Stimulated activated CD8-positive, alpha-beta memory T cell treated with anti-CD3 and anti-CD28 coated beads, Interleukin-2, amount 100 ng/mL, for 1 hour (primary cell): ENCODE data around the gene TRPV5.

Experiments used
- DNase-seq, 2 donors: peaks; one replicate each; pipeline ENCODE4 v3.0.0-alpha.2; 2020; ENCODE audit warnings: low read depth in 2 of 2

The TRPV5 gene

GRCh38 chr7:142940966-142941535, 7.5 kb upstream of the TRPV5 start:
- no peak for DNase-seq

GRCh38 chr7:142939226-142939910, 5.8 kb upstream of the TRPV5 start, which contains the start of gene LLCFC1:
TSS of gene LLCFC1 (plus strand) at chr7:142939484. CDS start at chr7:142939622, 138 bp downstream.
- no peak for DNase-seq

DNA sequence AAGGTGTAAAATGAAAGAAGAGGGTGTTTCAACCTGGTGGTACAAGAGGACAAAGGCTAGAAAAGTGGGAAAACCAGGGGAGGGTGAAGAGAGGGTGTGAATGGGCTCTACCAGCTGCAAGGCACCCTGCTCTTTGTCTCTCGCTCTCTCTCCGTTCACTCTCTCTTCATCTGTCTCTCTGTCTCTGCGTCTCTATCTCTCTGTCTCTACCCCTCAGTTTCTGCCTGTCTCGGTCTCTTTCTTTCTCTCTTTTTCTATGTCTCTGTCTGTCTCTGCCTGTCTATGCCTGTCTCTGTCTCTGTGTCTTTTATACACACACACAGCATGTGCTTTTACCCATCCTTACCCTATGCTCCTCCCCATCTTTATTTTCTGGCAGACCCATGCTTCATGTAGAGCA, 5.1 kb upstream of the TRPV5 start:
- DNase-seq, result no peak

GRCh38 chr7:142935941-142936565, 2.5 kb upstream of the TRPV5 start:
- DNase-seq, result no peak

DNA sequence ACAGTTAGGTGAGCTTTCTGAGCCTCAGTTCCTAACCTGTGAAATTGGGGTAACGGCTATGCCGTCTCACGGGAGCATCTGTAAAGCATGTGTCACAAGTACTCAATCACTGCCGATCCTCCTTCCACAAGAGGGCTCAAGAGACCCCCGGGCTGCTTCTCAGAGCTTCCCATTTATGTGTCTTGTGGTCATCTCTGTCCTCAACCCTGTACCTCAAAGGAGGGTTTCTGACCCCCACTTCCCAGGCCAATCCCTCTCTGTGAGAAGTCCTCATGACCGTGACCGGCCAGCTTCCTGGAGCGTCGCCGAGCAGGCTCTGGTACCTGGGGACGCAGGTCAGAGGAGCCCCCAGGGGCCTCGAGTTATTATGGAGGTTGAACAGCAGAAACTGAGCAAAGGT, 510 bp upstream of the TRPV5 start:
- no peak for DNase-seq

GRCh38 chr7:142933092-142933475, 462 bp downstream of the TRPV5 start:
- no peak for DNase-seq

GRCh38 chr7:142932386-142933091, 1.0 kb downstream of the TRPV5 start:
- no peak for DNase-seq

- DNase-seq, result no peak
These were observed 3.3 kb downstream of the TRPV5 start for GRCh38 chr7:142930126-142930730.

GRCh38 chr7:142927949-142928348, 5.6 kb downstream of the TRPV5 start:
- no peak for DNase-seq

DNA sequence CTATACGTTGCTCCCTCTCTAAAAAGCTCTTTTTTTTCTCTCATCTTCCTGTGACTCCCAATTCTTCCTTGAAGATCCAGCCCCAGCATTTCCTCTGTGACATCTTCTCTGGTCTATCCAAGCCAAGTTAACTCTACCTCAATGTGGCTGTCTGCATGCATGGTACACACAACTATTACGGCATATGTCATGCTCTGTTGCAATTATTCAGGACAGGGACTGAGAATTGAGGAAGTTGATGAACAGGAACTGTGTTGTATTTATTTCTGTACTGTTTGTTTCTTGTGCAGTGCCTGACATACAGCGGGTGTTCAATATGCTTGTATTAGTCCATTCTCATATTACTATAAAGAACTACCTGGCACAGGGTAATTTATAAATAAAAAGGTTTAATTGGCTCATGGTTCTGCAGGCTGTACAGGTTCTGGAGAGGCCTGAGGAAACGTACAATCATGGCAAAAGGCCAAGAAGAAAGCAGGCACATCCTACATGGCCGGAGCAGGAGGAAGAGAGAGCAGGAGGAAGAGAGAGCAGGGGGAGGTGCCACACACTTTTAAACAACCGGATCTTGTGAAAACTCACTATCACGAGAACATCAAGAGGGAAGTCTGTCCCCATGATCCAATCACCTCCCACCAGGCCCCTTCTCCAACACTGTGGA, 6.3 kb downstream of the TRPV5 start:
- DNase-seq, result no peak

GRCh38 chr7:142925413-142925812, 8.1 kb downstream of the TRPV5 start:
- DNase-seq, result no peak

GRCh38 chr7:142923391-142923790, 10.2 kb downstream of the TRPV5 start:
- no peak for DNase-seq

GRCh38 chr7:142919656-142920055, 13.9 kb downstream of the TRPV5 start:
- no peak for DNase-seq

GRCh38 chr7:142918901-142919300, 14.6 kb downstream of the TRPV5 start:
- DNase-seq, result no peak

DNA sequence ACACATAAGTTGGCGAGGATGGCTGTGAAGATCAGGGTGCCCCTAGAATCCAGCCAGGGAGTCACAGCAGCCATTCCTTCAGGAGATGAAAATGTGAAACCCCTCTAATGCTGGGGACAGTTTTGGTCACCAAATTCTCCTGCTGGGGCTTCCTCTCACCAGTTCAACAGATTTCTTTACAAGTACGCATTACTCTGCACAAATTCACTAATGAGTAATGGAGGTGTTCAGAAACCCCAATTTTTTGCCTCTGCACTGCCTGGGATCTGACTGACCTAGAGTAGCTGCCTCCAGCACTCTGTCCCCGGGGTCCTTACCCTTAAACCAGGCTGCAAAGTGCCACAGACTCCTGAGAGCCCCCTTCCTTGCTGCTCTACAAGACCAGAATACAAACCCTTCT, 16.1 kb downstream of the TRPV5 start:
- no peak for DNase-seq

GRCh38 chr7:142916508-142916907, 17.0 kb downstream of the TRPV5 start:
- DNase-seq, result no peak

GRCh38 chr7:142915315-142915714, 18.2 kb downstream of the TRPV5 start:
- no peak for DNase-seq

GRCh38 chr7:142914121-142914520, 19.4 kb downstream of the TRPV5 start:
- DNase-seq, result no peak

DNA sequence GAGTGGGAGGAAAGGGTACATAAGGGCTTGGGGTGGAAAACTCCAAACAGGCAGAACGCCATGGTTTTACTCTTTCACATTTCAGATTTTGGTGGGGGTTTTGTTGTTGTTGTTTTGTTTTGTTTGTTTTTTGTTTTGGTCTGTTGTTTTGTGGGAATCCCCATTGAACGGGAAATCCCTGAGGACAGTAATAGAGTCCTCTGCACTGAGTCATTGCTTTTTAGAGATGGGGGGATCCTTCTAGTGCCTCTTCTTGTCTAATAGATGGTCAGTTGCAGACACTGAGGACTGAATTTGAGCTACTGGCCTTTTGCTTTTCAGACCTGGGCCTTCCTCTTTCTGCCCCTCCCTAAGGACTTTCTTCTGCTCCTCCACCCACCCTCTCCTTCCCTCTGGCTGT, 20.0 kb downstream of the TRPV5 start:
- no peak for DNase-seq

DNA sequence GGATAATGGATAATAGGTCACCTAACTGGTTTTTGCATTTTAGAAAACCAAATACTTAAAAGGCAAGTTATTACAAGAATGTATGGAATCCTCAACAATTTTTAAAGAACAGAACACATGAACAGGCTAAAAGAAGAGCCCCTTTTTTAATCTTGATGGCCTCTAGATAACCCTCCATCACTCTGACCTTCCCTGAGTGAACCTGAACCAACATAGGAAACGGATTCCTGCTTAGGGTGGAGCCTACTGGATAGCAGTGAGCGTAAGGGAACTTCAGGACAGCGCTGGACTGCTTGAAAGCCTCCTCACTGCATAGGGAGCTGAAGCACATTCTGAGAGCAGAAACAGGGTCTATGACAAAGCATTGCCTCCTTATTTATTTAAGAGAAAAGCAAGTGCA, 20.5 kb downstream of the TRPV5 start:
- no peak for DNase-seq

- DNase-seq, result no peak
These were observed 23.1 kb downstream of the TRPV5 start for GRCh38 chr7:142910481-142910880.

- no peak for DNase-seq
These were observed 23.5 kb downstream of the TRPV5 start for GRCh38 chr7:142910031-142910433.
